GM19372 (cell line): ENCODE results near the gene SYT8.
"Not testable (repeated sequence)": the region's sequence is repeated elsewhere in the genome, so short reads cannot be mapped to it uniquely, and the experiment has no call there.

Experiments used
- ATAC-seq: cut with Tn5 transposase; IDR thresholded peaks from one replicate; pipeline ENCODE4 v1.9.1; 2021; ENCODE audit warnings: mild to moderate bottlenecking, low read depth, moderate library complexity; ENCODE audit not compliant: unreplicated experiment

SYT8 gene

DNA sequence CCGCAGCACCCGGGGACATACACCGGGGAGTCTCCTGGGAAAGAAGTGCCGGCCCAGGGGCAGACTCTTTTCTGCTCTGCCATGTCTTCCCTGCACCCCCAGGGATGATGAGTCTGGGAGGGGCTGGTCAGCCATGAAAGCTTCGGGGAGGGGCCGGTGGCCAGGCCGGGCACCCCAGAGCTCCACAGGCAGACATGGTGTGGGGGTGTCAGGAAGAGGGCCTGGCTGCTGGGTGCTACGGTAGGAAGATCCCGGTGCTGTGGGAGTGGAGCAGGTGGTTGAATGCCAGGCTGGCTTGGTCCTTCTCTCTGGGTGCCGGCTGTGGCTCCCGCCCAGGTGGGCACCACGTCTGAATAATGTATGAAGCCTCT, 35.5 kb downstream of the SYT8 start:
- no peak for ATAC-seq

GRCh38 chr11:1870721-1871466, 36.1 kb downstream of the SYT8 start:
- no peak for ATAC-seq

DNA sequence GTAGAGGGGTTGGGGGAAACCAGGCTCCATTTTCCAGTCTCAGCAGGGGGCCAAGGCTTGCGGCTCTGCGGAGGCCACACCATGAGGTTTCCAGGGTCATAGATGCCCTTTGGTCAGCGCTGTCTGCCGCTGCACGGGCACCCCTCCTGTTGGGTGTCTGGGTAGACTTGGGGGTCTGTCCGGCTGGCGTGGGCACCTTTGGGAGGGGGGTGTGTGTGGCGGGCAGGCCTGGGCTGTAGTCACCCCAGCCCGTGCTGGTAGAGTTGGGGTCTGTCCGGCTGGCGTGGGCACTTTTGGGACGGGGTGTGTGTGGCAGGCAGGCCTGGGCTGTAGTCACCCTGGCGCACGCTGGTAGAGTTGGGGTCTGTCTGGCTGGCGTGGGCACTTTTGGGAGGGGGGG, 36.7 kb downstream of the SYT8 start:
- no peak for ATAC-seq

- ATAC-seq, result no peak
Measured at GRCh38 chr11:1872267-1872985, 37.6 kb downstream of the SYT8 start.

DNA sequence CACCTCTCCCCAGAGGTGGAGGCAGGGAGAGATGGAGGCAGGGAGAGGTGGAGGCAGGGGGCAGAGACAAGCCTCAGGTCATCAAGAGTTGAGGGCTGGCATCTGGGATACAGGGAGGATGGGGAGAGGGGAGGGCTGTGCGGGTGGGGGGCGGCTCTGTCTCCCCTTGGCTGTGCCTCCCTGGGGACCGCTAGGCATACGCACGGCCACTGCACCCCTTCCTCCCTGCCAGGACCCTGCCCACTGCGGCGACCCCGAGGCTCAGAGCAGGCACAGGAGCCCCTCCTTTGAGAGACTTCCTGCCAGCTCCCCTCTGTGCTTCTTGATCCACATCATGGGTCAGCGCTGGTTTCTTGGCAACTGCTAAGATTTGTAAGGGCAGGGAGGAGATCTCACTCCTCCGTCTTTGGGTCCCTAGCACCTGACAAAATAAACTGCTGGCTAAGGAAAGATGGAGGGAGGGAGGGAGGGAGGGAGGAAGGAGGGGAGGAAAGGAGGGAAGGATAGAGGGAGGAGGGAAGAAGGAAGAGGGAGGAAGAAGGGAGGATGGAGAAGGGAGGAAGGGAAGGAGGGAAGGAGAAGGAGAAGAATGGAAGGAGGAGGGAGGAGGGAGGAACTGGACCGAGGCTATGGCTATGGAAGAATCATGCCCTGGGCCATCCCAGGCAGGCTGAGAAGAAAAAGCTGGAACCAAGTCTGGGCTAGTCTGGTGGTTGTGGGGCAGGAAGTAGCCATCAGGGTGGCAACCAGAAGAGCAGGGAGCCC, 38.4 kb downstream of the SYT8 start:
- no peak for ATAC-seq

DNA sequence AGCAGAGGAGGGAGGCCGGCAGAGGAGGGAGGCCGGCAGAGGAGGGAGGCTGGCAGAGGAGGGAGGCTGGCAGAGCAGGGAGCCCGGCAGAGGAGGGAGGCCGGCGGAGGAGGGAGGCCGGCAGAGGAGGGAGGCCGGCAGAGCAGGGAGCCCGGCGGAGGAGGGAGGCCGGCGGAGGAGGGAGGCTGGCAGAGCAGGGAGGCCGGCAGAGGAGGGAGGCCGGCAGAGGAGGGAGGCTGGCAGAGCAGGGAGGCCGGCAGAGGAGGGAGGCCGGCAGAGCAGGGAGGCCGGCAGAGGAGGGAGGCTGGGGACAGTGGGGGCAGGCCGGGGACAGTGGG, 39.0 kb downstream of the SYT8 start:
- ATAC-seq, result not testable (repeated sequence)

- not testable (repeated sequence) for ATAC-seq
Measured at GRCh38 chr11:1874441-1875092, 39.8 kb downstream of the SYT8 start.

DNA sequence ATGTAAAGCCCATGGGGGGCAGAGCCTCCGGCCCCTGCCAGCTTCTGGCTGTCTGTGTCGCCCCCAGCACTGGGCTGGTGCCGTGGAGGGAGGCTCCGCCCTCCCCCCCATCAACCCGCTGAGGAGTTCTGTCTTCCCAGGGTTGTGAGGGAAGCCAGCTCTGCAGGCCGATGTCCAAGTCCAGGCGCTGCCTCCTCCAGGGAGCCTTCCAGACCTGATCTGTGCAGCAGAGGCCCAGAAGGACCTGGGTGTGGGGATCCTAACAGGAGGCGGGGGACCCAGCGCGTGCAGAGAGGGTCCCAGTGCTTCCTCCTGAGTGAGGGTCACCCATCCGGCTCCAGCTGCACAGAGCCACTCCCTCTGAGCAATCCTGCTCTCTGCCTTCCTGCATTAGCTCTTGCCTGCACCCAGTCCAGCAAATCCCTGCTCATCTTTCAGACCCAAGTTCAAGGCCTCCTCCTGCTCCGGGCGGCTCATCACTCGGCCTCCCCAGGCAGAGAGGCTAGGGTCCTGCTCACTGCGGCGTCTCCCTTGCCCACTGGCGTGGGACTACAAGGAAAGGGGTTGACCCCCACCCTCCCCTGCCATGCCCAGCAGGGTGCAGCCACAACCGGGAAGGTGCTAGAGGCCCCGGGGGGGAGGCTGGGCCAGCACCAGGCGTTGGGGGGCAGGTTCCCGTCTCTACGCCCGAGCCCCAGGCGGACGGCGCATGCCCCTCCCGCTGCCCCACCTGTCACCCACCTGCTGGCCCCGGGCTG, 40.5 kb downstream of the SYT8 start:
- no peak for ATAC-seq

GRCh38 chr11:1875851-1876301, 41.1 kb downstream of the SYT8 start:
- not testable (repeated sequence) for ATAC-seq

- no peak for ATAC-seq
Measured at GRCh38 chr11:1876361-1877063, 41.7 kb downstream of the SYT8 start.

DNA sequence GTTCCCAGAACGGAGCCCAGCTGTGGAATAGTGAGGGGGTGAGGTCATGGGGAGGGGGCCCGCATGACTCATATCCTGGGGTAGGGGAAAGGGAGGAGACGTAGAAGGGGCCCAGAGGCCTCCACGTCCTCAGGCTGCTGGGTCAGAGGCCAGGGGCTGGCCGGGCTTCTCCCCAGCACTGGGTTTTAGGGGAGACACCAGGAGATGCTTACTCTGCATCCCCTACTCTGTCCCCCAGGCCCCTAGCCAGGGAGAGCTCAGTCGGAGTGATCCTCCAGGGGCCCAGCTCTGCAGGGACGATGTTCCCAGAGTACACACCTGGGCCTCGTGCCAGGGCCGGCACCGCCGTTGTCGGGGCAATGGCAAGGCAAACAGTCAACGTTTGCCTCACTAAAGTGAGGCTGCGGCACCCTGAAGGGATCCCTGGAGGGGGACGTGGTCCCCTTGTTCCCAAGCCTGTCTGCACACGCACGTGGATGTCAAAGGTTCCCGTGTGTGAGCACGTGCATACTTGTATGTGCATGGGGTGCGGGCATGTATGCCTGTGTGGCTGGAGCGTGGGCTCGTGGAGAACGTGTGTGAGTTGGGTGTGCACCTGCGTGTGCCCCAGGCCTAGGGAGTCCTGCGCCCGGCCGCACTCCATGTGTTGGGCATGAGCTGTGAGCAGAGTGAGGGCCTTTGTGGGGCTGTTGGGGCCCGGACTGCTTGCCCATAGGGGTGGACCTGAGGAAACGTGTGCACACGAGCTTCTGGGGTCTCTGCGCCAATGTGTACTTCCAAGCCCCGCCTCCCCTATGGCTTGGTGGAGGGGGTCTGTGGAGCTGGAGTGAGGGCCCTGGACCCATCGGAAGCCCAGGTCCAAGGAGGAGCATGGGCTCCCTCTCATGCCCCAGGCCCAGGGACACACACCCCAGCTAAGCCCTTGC, 42.7 kb downstream of the SYT8 start:
- no peak for ATAC-seq

- no peak for ATAC-seq
Measured at GRCh38 chr11:1878137-1879031, 43.6 kb downstream of the SYT8 start.

DNA sequence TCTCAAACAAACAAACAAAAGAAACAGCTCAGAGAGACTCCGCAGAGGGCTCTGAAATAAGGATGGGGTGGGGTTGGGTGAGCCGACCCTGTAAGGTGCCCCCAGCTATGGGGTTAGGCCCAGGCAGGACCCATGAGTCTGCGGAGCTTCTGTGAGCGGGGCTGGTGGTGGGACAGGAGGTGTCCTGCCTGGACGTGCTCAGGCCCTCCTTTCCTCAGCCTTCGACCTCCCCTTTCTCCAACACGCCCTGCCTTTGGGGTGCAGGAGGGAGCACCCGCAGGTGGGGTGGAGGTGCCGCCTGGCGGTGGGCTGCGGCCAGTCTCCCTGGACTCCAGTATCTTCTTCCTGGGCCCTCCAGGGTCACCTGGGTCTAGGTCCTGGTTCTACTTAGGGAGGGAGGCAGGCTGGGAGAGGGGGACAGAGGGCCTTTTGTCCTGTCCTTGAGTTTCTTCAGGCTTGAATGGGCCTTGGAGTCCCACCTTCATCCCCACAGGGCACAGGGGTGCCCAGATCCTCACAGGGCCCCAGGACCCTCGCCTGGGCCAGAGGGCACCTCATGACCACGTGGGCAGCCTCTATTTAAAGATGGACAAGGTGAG, 44.7 kb downstream of the SYT8 start:
- ATAC-seq, result no peak

GRCh38 chr11:1879941-1880720, 45.3 kb downstream of the SYT8 start:
- no peak for ATAC-seq

GRCh38 chr11:1880746-1881441, 46.1 kb downstream of the SYT8 start:
- no peak for ATAC-seq
